Smooth muscle cell (in vitro differentiated cells): ENCODE measurements around the gene RIN1. TPM values are rescaled to one million over a fixed set of nuclear protein-coding genes. Genes with fewer than 3 reads are reported as not detected.
A peak's percentile ranks its signal among the peaks of the same experiment; 100 is the strongest.

ENCODE experiments used
- DNase-seq: peaks from one replicate; lab custom pipeline; 2025; ENCODE audit not compliant: unreplicated experiment; lab: John Stamatoyannopoulos, UW
- H2AFZ ChIP-seq: fragments of 200-600 bp; sonication (generic); 2 replicates; pipeline ENCODE4 v1.6.0; 2016; ENCODE audit warnings: antibody characterized with exemption, low read depth, mild to moderate bottlenecking
- H3F3A ChIP-seq: fragments of 200-600 bp; sonication (generic); 2 replicates; pipeline ENCODE4 v1.6.0; 2017; ENCODE audit warnings: antibody characterized with exemption, low read depth
- H3K27ac ChIP-seq: fragments of 200-600 bp; sonication (generic); 2 replicates; pipeline ENCODE4 v1.5.1; 2016; ENCODE audit warnings: low read depth, mild to moderate bottlenecking
- H3K27me3 ChIP-seq: fragments of 200-600 bp; sonication (generic); 2 replicates; pipeline ENCODE4 v1.6.1; 2016; ENCODE audit warnings: low read depth, mild to moderate bottlenecking
- H3K36me3 ChIP-seq: fragments of 200-600 bp; sonication (generic); 2 replicates; pipeline ENCODE4 v1.5.1; 2016; ENCODE audit warnings: low read depth
- H3K4me1 ChIP-seq: fragments of 200-600 bp; sonication (generic); 2 replicates; pipeline ENCODE4 v1.5.1; 2016; ENCODE audit warnings: low read depth
- H3K4me2 ChIP-seq: fragments of 200-600 bp; sonication (generic); 2 replicates; pipeline ENCODE4 v1.6.0; 2016; ENCODE audit warnings: mild to moderate bottlenecking
- H3K4me3 ChIP-seq: fragments of 200-600 bp; sonication (generic); 2 replicates; pipeline ENCODE4 v1.5.1; 2016; ENCODE audit warnings: mild to moderate bottlenecking
- H3K79me2 ChIP-seq: fragments of 200-600 bp; sonication (generic); 2 replicates; pipeline ENCODE4 v1.6.0; 2016; ENCODE audit warnings: low read depth, mild to moderate bottlenecking
- H3K9ac ChIP-seq: fragments of 200-600 bp; sonication (generic); 2 replicates; pipeline ENCODE4 v1.6.0; 2016; ENCODE audit warnings: low read depth
- H3K9me3 ChIP-seq: fragments of 200-600 bp; sonication (generic); replicated peaks from 2 replicates; pipeline ENCODE4 v1.5.1; 2016; ENCODE audit warnings: low read depth
- H4K20me1 ChIP-seq: fragments of 200-600 bp; sonication (generic); 2 replicates; pipeline ENCODE4 v1.6.0; 2016; ENCODE audit warnings: low read depth
- CTCF ChIP-seq: fragments of 200-600 bp; sonication (generic); IDR thresholded peaks from 2 replicates; pipeline ENCODE4 v1.5.1; 2017; ENCODE audit warnings: borderline replicate concordance, mild to moderate bottlenecking, antibody characterized with exemption; ENCODE audit not compliant: insufficient read depth, poor library complexity, severe bottlenecking
- WGBS: methylation state at CpG from one replicate; pipeline ENCODE4 v1.1.7; 2016; ENCODE audit warnings: low lambda C conversion rate; 5-methylcytosine and 5-hydroxymethylcytosine counted together
- polyA plus RNA-seq: library from polyadenylated mRNA; unstranded; fragments of >200 nt; fragmentation: Nextera tagmentation; extraction: Ambion mirVana; gene quantifications from 2 replicates; pipeline ENCODE4 v1.2.1, GENCODE V29; 2016
- total RNA-seq: library from RNA; depleted of rRNA; stranded (reverse); fragments of >200 nt; gene quantifications from 2 replicates; pipeline ENCODE4 v1.2.3, GENCODE V29; 2014

RIN1 gene
- total and polyA plus RNA-seq, 2 experiments from 2014 or later = 15.3 to 18.0 TPM

GRCh38 chr11:66326261-66327111 lies 9.7 kb downstream of the RIN1 start:
- Histone ChIP-seq H2AFZ (no peak overlapping the region), H3K79me2 (no peaks in the 10 kb centered on the region), H3K4me2 (peak overlapping the region; percentile 70), H3K27me3 (no peaks in the 10 kb centered on the region), H3K9ac (peak overlapping the region; percentile 69), H4K20me1 (no peaks in the 10 kb centered on the region), H3K9me3 (no peaks in the 10 kb centered on the region), H3K27ac (peak overlapping the region; percentile 94), H3K4me3 (no peak overlapping the region), H3K36me3 (no peaks in the 10 kb centered on the region), H3K4me1 (peaks cover 28% of the 10 kb centered on the region), H3F3A (peaks cover 3% of the 10 kb centered on the region)
- WGBS = 15% methylated on average over 14 of the region's 21 CpGs
- DNase-seq = no peak
- TF ChIP-seq CTCF = no peak

GRCh38 chr11:66325263-66325671 lies 11.0 kb downstream of the RIN1 start:
- H3K4me2 ChIP-seq = peak overlapping the region; percentile 46
- no peak overlapping the region for H2AFZ ChIP-seq
- no peak overlapping the region for H3K9ac ChIP-seq
- peaks cover 3% of the 10 kb centered on the region for H3F3A ChIP-seq
- WGBS = 77% methylated on average over 6 of the region's 8 CpGs
- H3K27me3 ChIP-seq = no peaks in the 10 kb centered on the region
- no peaks in the 10 kb centered on the region for H3K36me3 ChIP-seq
- TF ChIP-seq CTCF = no peak
- no peak overlapping the region for H3K4me3 ChIP-seq
- no peaks in the 10 kb centered on the region for H3K79me2 ChIP-seq
- H3K9me3 ChIP-seq = no peaks in the 10 kb centered on the region
- peaks cover 28% of the 10 kb centered on the region for H3K4me1 ChIP-seq
- peak overlapping the region; percentile 94 for H3K27ac ChIP-seq
- no peaks in the 10 kb centered on the region for H4K20me1 ChIP-seq
- no peak for DNase-seq

GRCh38 chr11:66324664-66325063 lies 11.6 kb downstream of the RIN1 start:
- Histone ChIP-seq H3F3A (peaks cover 3% of the 10 kb centered on the region), H3K4me3 (no peak overlapping the region), H3K4me1 (peaks cover 28% of the 10 kb centered on the region), H3K9me3 (no peaks in the 10 kb centered on the region), H3K27ac (peak overlapping the region; percentile 69), H2AFZ (no peak overlapping the region), H3K27me3 (no peaks in the 10 kb centered on the region), H3K9ac (no peak overlapping the region), H3K79me2 (no peaks in the 10 kb centered on the region), H3K36me3 (no peaks in the 10 kb centered on the region), H3K4me2 (peak overlapping the region; percentile 46), H4K20me1 (no peaks in the 10 kb centered on the region)
- no peak for DNase-seq
- TF ChIP-seq CTCF = no peak
- 27% methylated on average over 2 of the region's 10 CpGs for WGBS

GRCh38 chr11:66323684-66324083 lies 12.6 kb downstream of the RIN1 start:
- H4K20me1 ChIP-seq = no peaks in the 10 kb centered on the region
- DNase-seq = no peak
- no peaks in the 10 kb centered on the region for H3K36me3 ChIP-seq
- H3K27me3 ChIP-seq = no peaks in the 10 kb centered on the region
- H3K27ac ChIP-seq = no peak overlapping the region
- H3K9me3 ChIP-seq = no peaks in the 10 kb centered on the region
- H3K4me1 ChIP-seq = peaks cover 28% of the 10 kb centered on the region
- no peaks in the 10 kb centered on the region for H3K79me2 ChIP-seq
- H2AFZ ChIP-seq = no peak overlapping the region
- no peak for TF ChIP-seq CTCF
- peaks cover 4% of the 10 kb centered on the region for H3F3A ChIP-seq
- H3K9ac ChIP-seq = no peak overlapping the region
- 100% methylated on average over 1 of the region's 1 CpG for WGBS
- no peak overlapping the region for H3K4me3 ChIP-seq
- H3K4me2 ChIP-seq = no peak overlapping the region
